Panc1 (cell line): ENCODE results near the gene SCN9A.

Experiments used
- CTCF ChIP-seq: fragments of 450-650 bp; IDR thresholded peaks from 2 replicates; pipeline ENCODE4 v1.5.1; 2017; ENCODE audit warnings: mild to moderate bottlenecking
- POLR2AphosphoS5 ChIP-seq: IDR thresholded peaks from 2 replicates; pipeline ENCODE4 v1.6.1; 2012; ENCODE audit warnings: mild to moderate bottlenecking, low read depth, low read length, moderate library complexity

DNA sequence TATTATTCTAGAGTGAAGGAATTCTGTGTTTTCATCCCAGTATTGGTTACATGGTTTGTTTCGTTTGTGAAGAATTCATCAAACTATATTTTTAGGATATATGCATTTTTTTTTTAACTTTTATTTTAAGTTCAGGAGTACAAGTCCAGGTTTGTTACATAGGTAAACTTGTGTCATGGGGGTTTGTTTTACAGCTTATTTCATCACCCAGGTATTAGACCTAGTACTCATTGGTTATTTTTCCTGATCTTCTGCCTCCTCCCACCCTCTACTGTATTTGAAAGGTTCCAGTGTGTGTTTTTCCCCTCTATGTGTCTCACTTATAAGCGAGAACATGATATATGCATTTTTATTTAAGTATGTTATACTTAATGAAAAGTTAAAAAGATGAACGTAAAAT lies 47.6 kb downstream of the SCN9A start:
- TF ChIP-seq CTCF (no peak), POLR2AphosphoS5 (no peak)
